A673 (cell line): Measurements from ENCODE around the gene SMIM41.

ENCODE experiments used
- CTCF ChIP-seq: fragments of 300-800, 200-600 bp; sonication (generic); conservative IDR thresholded peaks from 2 replicates; pipeline ENCODE4 v1.5.1; 2017; ENCODE audit warnings: low read depth, mild to moderate bottlenecking, antibody characterized with exemption, low read length, moderate library complexity, mixed read lengths
- EZH2 ChIP-seq: fragments of 200-600 bp; sonication (generic); IDR thresholded peaks from 2 replicates; pipeline ENCODE4 v1.6.1; 2017; ENCODE audit warnings: borderline replicate concordance, low read depth, mild to moderate bottlenecking, mixed read lengths, antibody characterized with exemption, low read length; ENCODE audit not compliant: poor library complexity, severe bottlenecking

- no peak for TF ChIP-seq CTCF
- TF ChIP-seq EZH2: no peak
Measured at GRCh38 chr12:52043386-52044212, 35.9 kb upstream of the SMIM41 start.
